ENCODE measurements around the gene EXOC4. TPM values are rescaled to one million over a fixed set of nuclear protein-coding genes. Genes with fewer than 3 reads are reported as not detected.
"Not testable (repeated sequence)": the region's sequence is repeated elsewhere in the genome, so short reads cannot be mapped to it uniquely, and the experiment has no call there.

Gene EXOC4
- total and polyA plus RNA-seq, 2 of the 13 experiments (the other 11 are each of a cell fraction or from before 2014, with no cell fraction given): 22.5 to 39.0 TPM

DNA sequence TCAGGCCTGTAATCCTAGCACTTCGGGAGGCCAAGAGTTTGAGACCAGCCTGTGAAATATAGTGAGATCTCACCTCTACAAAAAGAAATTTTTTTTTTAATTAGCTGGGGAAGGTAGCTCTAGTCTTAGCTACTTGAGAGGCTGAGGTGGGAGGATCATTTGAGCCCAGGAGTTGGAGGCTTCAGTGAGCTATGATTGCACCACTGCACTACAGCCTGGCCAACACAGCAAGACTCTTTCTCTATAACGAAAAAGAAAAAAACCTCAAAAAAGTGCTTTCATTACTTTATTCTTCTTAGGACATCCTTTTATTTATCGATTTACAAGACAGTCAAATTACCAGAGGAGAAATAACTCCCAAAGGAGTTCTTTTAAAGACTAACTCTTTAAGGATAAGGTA, 49.4 kb upstream of the EXOC4 start (continued):
- TF ChIP-seq, protein P1, sequence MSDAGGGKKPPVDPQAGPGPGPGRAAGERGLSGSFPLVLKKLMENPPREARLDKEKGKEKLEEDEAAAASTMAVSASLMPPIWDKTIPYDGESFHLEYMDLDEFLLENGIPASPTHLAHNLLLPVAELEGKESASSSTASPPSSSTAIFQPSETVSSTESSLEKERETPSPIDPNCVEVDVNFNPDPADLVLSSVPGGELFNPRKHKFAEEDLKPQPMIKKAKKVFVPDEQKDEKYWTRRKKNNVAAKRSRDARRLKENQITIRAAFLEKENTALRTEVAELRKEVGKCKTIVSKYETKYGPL (CRISPR knock-in tag; IDR thresholded peaks at IDR 0.05): no peak

- CTCF ChIA-PET (ENCODE audit: low intra/inter-chr PET ratio, low total read pairs): interaction anchor here (0.7 kb wide), 1 partner anchor 497 kb away, joined by 3 read pairs; no protein-coding TSS in a partner anchor
Measured at GRCh38 chr7:133207687-133208086, 45.2 kb upstream of the EXOC4 start.

GRCh38 chr7:133210817-133211216, 42.1 kb upstream of the EXOC4 start:
- H3K4me1 ChIP-seq (ENCODE audit: insufficient read depth, low read length); H3K4me3 ChIP-seq (replicated peaks in 1 of 3; ENCODE audit: insufficient read depth in 1 of 3, low read depth in 2 of 3, low read length in 3 of 3); DNase-seq (ENCODE audit: low spot score); H3K9ac ChIP-seq (ENCODE audit: insufficient read depth, low read depth, low read length); FAIRE-seq; CTCF ChIA-PET (ENCODE audit: low intra/inter-chr PET ratio, low total read pairs); H2AFZ ChIP-seq (ENCODE audit: low read length); intact Hi-C loops (cut with micrococcal nuclease; ENCODE audit: unreplicated experiment); H3K79me2 ChIP-seq (ENCODE audit: insufficient read depth, low read length); BruUV-seq (replicated peaks); H3K4me2 ChIP-seq (ENCODE audit: low read depth, low read length); H3K9me3 ChIP-seq (ENCODE audit: low read length); ATAC-seq; H4K20me1 ChIP-seq (ENCODE audit: insufficient read depth, low read length); H3K27ac ChIP-seq (ENCODE audit: extremely low read length, insufficient read depth, low read length); POLR2A ChIA-PET; H3K36me3 ChIP-seq (replicated peaks in 1 of 2; ENCODE audit: control insufficient read depth in 1 of 2, insufficient read depth in 2 of 2, low read length in 2 of 2): not testable (repeated sequence)
- in situ Hi-C loops (cut with HindIII; ENCODE audit: extremely low pct_ligation_motif_present, low pct_unique_long_range_greater_than_20kb): loop anchor here (25.0 kb wide), 1 partner anchor 499 kb away; no protein-coding TSS in a partner anchor
- peaks cover 0 to 14% of the 10 kb centered on the region in 2 experiments; a peak in 2 of 5 replicates for H3K27me3 ChIP-seq (ENCODE audit: control insufficient read depth in 1 of 2, insufficient read depth in 2 of 2, low read length in 2 of 2)
- WGBS (ENCODE audit: low lambda C conversion rate): 33% methylated on average over 10 of the region's 10 CpGs

More at GRCh38 chr7:133207687-133208086, 45.2 kb upstream of the EXOC4 start:
- no TSS peak for BruUV-seq (replicated peaks)
- DNase-seq (ENCODE audit: low spot score): peak; percentile 21
- in situ Hi-C loops (cut with HindIII; ENCODE audit: extremely low pct_ligation_motif_present, low pct_unique_long_range_greater_than_20kb) (loop anchor here (25.0 kb wide), 1 partner anchor 495 kb away; no protein-coding TSS in a partner anchor), intact Hi-C loops (cut with micrococcal nuclease; ENCODE audit: unreplicated experiment) (no loop called here)
- Histone ChIP-seq H3K4me1 (ENCODE audit: insufficient read depth, low read length) (no peaks in the 10 kb centered on the region), H3K9ac (ENCODE audit: insufficient read depth, low read depth, low read length) (no peak overlapping the region), H3K4me2 (ENCODE audit: low read depth, low read length) (no peak overlapping the region), H3K4me3 (replicated peaks in 1 of 3; ENCODE audit: insufficient read depth in 1 of 3, low read depth in 2 of 3, low read length in 3 of 3) (no peak overlapping the region), H3K36me3 (replicated peaks in 1 of 2; ENCODE audit: control insufficient read depth in 1 of 2, insufficient read depth in 2 of 2, low read length in 2 of 2) (no peaks in the 10 kb centered on the region), H3K27me3 (ENCODE audit: control insufficient read depth in 1 of 2, insufficient read depth in 2 of 2, low read length in 2 of 2) (0 out of 5 replicates have a peak, but pooled peaks cover 0 to 3% of the 10 kb centered on the region in 2 experiments), H3K79me2 (ENCODE audit: insufficient read depth, low read length) (no peaks in the 10 kb centered on the region), H2AFZ (ENCODE audit: low read length) (no peak overlapping the region), H3K27ac (ENCODE audit: extremely low read length, insufficient read depth, low read length) (no peak overlapping the region), H4K20me1 (ENCODE audit: insufficient read depth, low read length) (no peaks in the 10 kb centered on the region), H3K9me3 (ENCODE audit: low read length) (no peaks in the 10 kb centered on the region)
- TF ChIP-seq STAG1 (CRISPR knock-in tag; IDR thresholded peaks at IDR 0.05) (peak; percentile 34), ZBTB2 (CRISPR knock-in tag; IDR thresholded peaks at IDR 0.05; ENCODE audit: low read depth) (no peak), CTCF (CRISPR knock-in tag; IDR thresholded peaks at IDR 0.05) (peak; percentile 35; the same call in 1 of the 2 replicates)
- FAIRE-seq: no peak
- ATAC-seq: peak; percentile 67
- POLR2A ChIA-PET: no interaction called here
- 0% methylated on average over 2 of the region's 2 CpGs for WGBS (ENCODE audit: low lambda C conversion rate)

DNA sequence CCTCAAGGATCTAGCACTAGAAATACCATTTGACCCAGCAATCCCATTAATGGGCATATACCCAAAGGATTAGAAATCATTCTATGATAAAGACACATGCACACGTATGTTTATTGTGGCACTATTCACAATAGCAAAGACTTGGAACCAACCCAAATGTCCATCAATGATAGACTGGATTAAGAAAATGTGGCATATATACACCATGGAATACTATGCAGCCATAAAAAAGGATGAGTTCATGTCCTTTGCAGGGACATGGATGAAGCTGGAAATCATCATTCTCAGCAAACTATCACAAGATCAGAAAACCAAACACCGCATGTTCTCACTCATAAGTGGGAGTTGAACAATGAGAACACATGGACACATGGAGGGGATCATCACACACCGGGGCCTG, 39.1 kb upstream of the EXOC4 start:
- H3K36me3 ChIP-seq (replicated peaks in 1 of 2; ENCODE audit: control insufficient read depth in 1 of 2, insufficient read depth in 2 of 2, low read length in 2 of 2); CTCF ChIA-PET (ENCODE audit: low intra/inter-chr PET ratio, low total read pairs); H3K4me3 ChIP-seq (replicated peaks in 1 of 3; ENCODE audit: insufficient read depth in 1 of 3, low read depth in 2 of 3, low read length in 3 of 3); POLR2A ChIA-PET; FAIRE-seq; ATAC-seq; H4K20me1 ChIP-seq (ENCODE audit: insufficient read depth, low read length); H3K9me3 ChIP-seq (ENCODE audit: low read length); H3K79me2 ChIP-seq (ENCODE audit: insufficient read depth, low read length); H3K4me2 ChIP-seq (ENCODE audit: low read depth, low read length); BruUV-seq (replicated peaks); H3K9ac ChIP-seq (ENCODE audit: insufficient read depth, low read depth, low read length); H3K27ac ChIP-seq (ENCODE audit: extremely low read length, insufficient read depth, low read length); H2AFZ ChIP-seq (ENCODE audit: low read length); intact Hi-C loops (cut with micrococcal nuclease; ENCODE audit: unreplicated experiment); H3K4me1 ChIP-seq (ENCODE audit: insufficient read depth, low read length); DNase-seq (ENCODE audit: low spot score): not testable (repeated sequence)
- H3K27me3 ChIP-seq (ENCODE audit: control insufficient read depth in 1 of 2, insufficient read depth in 2 of 2, low read length in 2 of 2): peaks cover 0 to 24% of the 10 kb centered on the region in 2 experiments; a peak in 2 of 5 replicates
- in situ Hi-C loops (cut with HindIII; ENCODE audit: extremely low pct_ligation_motif_present, low pct_unique_long_range_greater_than_20kb): loop anchor here (25.0 kb wide), 1 partner anchor 501 kb away; no protein-coding TSS in a partner anchor
- 38% methylated on average over 3 of the region's 3 CpGs for WGBS (ENCODE audit: low lambda C conversion rate)

Measured in HepG2 (cell line).